GM18502 (cell line): ENCODE data around the gene MRGPRE.

Experiments
- ATAC-seq: cut with Tn5 transposase; IDR thresholded peaks from one replicate; pipeline ENCODE4 v1.9.1; 2021; ENCODE audit warnings: mild to moderate bottlenecking; ENCODE audit not compliant: unreplicated experiment, poor library complexity

Gene MRGPRE

DNA sequence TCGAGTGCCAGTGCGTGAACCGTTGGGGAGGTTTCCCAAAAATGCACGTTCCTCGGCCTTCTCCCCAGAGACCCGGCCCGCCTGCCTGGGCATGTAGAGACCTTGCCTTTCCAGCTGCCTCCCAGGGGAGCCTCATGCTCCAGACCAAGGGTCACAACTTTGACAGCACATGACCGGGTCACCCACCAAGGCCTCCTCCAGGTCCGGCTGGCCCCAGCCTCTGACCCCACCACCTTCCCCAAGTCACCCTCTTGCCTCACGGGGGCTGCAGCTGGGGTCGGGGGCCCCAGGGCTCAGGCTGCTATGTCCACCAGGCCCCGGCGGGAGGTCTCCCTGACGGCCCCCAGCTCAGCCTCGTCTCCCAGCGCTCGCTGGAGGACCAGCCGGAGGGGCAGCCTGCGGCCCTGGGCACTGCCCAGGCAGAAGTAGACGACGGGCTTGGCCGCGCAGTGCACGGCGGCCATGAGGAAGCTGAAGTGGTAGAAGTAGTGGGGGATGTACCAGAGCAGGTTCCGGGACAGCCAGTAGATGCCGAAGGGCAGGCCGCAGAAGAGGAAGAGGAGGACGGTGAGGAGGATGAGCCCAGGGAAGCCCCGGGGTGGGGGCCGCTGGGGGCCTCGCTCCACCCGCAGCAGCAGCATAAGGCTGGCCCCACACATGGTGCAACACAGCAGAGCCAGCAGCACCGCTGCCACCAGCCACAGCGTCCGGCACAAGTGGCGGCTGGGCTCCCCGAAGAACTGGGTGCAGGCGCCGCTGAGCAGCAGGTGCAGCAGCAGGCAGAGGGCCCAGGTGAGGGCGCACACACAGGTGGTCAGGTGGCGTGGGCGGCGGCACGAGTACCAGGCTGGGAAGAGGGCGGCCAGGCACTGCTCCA lies 4.4 kb downstream of the MRGPRE start:
- ATAC-seq: no peak

DNA sequence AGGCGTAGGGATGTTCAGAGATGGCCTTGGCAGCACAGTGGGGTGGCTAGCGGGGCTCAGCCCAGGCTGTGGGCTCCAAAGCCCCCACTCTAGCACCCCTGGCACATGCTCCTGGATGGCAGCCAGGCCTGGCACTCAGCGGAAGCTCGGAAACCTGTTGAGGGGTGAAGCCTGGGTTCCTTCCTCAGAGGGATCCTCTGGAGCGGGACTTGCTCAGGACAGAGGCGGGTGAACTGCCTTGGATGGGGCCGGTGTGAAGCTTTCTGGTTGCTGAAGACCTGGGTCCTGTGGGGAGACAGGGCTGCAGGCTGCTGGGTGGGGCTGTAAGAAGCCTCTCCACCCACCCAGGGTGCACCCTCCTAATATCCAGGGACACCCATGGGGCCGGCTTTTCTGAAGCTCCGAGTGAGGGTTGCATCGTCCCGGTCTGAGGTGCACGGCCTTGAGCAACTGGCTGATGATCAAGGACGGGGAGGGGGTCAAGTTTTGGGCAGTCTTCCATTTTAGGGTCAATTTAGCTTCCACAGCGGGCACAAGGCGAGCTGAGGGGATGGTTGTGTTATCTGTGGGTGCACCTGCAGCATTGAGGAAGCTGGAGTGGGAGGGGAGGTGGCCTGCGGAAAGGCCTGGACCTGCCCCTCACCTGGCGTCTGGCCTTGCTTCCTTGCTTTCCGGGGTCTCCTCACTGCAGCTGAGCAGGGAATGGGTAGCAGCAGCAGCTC lies 5.2 kb downstream of the MRGPRE start:
- ATAC-seq: no peak

DNA sequence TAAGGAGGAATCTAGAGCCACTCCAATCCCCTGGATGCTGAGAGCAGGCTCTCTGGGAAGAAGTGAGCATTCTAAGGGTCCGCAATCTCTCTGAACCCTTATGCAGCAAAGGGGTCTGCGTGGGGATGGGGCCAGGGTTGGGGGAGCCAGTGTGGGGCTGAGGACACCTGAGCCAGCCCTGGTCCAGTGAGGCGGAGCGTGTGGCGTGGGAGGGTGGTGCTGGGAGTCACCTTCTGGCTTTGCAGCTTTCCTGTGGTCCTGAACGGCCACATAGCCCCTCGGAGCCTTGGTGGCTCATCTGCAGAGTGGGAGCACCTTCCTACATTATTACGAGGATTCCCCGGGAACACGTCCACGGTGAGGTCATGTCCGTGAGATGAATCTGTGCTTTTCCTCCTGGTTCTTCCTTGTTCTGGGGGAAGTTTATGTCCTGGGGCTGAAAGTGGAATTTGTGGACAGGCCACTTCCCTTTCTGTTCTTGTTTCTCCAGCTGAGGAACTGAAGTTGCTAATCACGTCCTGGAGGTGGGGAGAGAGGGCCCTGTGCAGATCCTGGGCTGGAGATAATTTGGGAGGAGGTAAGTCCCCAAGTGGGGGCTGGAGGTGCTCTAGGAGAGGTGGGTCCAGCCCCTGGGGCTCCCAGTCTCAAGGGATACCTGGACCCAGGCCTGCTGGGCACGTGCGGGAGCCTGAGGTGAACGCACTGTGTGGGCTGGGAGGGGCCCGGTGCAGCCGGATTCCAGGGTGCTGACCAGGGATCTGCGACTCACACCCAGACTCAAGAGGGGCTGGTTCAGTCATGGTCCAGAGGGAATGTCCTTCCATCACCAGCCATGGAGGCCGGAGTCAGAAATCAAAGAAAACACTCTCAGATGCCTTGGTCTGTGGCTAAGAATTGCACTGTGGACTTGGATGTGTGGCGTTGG lies 6.1 kb downstream of the MRGPRE start:
- ATAC-seq: no peak

DNA sequence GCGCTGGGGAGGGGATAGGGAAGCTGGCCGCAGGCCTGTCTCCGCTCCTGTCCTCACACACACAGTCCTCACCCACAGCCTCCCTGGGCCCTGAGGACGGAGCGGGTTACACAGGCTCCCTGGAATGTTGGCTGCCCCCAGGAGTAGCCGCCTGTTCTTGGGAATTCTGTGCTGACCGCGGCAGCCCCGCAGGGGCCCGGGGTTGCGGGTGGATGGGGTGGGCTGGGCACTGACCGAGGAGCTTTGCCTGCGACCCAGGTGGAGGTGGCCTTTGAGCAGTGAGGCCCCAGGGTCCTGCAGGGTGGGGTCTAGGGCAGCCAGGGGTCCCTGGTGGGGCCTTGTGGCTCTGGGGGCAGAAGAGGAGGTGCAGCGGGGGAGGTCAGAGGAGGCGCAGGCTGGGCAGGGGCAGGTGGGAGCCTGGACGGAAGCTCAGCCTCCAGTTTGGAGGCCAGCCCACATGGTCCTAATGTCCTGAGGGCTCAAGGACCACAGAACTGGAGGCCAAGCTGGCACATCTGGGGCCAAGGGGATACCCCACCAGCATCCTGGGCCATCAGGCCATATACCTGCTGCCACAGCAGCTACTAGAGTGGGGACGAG lies 7.0 kb downstream of the MRGPRE start:
- ATAC-seq: no peak

DNA sequence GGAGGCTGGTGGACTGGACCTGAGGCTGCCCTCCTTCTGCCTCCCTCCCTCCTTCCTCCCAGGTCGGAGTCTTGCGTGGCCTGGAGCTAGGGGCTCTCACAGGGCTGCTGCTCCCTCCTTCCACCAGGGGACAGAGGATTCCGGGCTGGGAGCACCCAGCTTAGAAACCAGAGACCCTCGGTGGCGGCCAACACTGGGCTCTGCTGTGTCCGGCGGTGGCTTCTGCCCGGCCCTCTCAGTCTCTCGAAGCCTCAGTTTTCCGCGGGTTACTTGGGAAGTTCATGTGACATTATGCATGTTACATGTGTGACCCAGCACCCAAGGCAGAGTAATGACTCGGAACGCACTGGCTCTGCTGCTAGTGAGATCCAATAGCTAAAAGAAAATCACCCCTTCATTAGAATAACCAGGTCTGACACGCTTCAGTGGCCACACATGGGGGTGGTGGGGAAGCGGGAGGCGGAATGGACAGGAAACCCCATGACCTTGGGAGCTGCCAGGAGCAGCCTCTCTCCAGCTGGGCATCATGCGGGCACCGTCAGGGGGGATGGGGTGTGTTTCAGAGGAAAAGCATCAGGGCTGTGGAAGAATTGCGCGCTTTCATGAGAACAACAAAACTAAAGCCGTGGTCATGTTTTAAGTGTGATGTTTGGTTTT lies 7.7 kb downstream of the MRGPRE start:
- ATAC-seq: no peak

DNA sequence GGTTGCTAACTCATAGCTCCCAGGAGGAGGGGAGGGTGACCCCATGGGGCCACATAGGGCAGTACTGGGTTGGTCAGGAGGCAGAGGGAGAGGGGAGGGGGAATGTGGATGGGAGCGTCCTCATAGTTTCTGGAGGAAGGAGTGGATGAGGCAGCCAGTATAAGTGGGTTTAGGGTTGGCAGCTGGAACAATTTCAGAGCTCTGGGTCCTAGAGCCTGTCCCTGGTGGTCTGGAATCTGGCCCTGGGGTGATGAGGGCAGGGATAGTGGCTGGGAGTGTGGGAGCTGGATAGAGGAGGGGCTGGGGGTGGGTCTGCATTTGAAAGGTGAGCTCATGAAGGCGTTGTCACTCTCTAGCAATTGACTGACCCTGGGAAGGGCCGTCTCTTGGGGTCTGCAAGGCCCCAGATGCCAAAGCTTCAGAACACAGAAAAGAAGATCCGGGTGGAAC lies 8.3 kb downstream of the MRGPRE start:
- ATAC-seq: no peak

DNA sequence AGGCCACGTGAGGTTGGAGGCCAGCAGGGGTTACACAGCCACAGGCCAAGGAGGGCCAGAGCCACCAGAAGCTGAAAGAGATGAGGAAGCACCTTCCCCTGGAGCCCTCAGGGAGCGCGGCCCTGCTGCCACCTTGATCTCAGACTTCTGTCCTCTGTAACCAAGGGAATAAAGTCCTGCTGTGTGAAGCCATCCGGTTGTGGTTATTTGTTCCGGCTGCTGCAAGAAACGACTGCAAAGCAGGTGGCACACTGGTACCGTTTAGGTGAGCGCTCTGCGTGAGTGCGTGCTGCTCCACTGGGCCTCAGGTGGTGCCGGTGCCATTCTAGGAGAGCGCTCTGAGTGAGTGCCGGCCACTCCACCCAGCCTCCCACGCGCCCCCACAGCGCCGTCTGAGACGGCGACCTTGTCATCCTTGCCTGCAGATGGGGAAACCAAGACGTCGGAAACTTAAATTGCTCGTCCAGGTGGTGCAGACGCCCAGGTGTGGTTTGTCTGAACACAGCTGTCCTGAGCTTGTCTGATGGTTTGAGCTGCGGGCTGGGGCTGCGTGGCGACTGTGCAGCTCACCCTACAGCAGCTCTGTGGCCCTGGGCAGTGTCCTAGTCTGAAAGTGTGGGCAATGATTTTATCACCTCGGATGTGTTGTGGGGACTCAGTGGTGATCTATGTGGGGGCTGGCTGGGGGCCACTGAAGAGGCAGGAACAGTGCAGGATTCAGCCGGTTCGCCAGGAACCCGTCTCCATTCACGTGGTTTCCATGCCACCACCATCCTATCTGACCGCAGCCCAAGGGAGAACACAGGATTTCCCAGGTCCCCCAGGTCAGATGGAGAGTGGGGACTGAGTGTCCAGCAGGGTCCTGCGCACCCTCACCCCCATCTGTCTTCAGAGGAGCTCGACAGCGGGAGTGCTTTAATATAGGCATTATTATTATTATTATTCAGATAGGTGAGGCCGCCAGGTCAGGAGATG lies 9.0 kb downstream of the MRGPRE start:
- no peak for ATAC-seq

DNA sequence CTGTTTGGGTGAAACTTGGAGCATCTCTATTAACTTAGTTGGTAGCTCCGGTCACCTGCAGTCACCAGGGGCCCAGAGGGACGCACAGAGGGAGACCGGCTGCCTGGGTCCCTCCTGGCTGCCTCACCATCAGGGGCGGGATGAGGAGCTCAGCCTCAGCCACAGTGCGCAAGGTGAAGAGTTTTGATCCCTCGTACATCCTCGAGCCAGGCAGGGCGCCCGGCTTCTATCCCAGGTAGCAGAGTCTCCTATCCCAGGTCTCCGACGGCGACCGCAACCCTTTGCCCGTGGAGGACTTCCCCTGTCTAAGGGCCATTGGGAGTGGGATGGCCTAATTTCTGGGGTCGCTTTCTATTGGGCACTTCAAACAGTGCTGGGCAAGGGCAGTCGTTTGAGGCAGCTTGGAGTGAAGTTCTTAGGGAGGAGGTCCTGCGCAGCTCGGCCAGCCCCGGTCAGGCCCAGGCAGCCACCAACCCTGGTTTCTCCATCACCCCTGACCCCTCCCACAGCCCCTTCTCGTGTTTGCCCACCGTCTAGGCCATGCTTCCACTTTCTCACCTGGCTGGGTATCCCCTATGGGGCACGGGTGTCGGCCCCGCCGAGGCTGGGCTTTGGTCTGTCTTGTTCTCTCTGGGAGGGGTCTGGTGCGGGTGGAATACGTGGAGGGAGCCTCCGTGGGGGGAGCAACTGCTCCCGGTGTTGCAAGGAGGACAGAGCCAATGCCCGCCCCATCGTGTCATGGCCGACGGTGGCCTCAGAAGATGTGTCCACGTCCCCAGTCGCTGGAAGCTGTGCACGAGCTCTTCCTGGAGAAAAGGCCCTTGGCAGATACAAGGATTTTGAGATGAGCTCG lies 10.0 kb downstream of the MRGPRE start:
- ATAC-seq: no peak

- no peak for ATAC-seq
Measured at GRCh38 chr11:3221408-3222002, 10.7 kb downstream of the MRGPRE start.

DNA sequence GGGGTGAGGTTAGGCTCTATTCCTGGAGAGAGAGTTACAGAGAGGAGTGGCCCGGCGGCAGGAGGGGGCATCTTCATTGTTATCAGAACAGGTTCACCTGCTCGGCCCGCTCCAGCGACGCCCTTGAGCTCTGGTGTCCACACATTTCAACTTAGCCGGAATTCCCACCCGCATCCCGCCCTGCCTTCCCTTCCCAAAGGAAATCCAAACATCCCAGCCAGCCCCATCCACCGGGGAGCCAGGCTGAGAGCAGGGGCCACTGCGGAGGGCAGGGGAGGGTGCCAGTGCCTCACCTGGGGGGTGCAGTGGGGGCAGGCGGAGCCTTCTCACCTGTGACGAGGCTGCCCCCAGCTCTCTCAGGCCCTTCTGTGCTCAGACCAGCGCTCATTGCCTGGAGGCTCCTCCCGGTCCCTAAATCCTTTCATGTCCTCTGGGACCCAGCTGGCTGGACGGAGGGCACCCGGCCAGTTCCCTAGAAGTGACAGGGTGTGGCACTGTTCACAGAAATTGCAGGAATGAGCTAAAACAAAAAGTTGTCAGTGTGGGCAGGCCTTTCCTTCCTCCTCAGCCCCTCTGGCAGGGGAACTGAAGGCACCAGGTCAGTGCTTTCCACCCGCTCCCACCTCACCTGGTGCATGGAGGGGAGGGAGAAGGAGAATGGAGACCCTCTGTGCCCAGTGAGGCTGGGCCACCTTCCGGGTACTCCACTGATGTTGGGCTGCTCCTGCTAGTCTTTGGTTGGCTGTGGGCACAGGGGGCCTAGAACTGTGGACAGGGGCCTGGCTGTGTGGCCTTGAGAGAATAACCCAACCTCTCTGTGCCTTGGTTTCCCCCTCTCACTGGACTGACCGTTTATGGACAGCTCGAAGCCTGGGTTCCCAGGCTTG lies 11.5 kb downstream of the MRGPRE start:
- no peak for ATAC-seq

DNA sequence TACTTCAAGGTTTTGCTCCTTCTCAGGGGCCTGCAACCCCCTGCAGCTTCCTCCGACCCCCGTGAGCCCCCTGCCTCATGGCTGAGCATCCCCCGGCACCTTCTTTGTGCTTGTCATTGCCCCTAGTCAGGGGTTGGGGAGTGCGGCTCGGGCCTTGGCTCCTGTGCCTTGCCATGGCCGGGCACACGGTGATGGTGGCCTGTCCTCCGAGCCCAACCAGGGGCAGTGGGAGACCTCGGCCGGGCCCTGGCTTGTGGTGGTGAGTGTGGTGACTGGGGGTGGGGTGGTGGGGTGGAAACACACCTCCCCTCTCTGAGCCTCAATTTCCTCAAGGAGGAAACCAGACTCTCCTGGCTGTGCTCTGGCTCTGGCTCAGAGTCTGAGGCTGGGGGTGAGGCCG lies 12.1 kb downstream of the MRGPRE start:
- no peak for ATAC-seq

DNA sequence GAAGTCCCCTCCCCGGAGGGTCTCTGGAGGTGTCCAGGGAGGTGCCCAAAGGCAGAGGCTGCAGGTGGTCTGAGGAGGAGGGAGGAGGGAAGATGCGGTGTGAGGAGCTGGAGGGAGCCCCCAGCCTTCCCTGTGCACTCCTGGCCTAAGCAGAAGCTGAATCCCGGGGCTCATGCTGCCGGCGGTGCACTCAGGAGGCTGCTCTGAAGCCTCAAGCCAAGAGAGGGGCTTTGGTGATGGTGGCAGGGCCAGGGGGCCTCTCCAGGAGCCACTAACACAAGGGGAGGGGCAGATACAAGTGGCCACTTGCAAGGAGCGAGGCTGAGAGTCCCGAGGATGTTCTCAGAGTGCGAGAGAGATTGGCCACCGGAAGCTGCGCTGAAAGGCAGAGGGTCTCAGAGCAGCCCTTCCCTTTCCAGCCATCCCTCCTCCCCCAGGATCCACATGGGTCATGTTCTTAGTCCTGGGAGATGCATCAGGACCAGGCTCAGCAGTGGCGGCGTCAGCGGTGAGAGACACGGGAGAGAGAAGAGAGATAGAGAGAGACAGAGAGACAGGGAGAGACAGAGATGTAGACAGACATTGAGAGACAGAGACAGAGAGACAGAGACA lies 12.8 kb downstream of the MRGPRE start:
- ATAC-seq: no peak

DNA sequence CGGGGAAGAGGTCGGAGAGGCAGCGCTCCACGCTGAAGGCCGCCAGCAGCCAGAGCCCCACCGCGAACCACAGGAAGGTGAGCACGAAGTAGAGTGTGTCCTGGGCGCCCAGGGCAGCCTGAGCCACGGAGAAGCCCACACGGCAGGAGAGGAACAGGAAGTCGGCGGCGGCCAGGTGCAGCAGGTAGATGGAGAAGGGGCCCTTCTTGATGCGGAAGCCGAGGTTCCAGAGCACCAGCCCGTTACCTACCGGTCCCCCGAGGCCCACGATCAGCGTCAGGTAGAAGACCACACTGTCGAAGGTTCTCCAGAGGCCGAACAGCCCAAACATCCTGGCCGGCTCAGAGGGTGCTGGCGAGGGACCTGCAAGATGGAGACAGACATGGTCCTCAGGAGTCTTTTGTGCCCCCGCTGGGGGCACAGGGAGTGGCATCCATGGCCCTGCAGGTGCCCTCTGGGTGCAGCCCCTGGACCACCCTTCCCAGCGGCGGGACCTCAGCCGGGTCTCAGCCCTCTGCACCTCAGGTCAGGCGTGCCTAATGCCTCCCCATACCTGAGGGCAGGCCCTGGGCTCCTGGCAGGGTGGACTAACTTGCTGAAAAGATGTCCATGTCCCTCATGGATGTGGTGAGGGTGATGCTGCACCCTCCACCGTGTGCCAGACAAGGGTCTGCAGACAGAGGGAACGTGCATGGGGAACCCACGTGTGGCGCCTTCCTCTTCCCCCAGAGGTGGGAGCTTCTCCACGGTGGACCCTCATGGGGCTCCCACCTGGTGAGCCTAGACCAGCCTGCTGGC lies 13.5 kb downstream of the MRGPRE start, which contains the start of gene MRGPRG:
MRGPRG (minus strand) TSS at position 331 of the 798 bp plus-strand sequence; CDS start at position 331, 0 bp downstream.
- ATAC-seq: no peak

- ATAC-seq: no peak
Measured at GRCh38 chr11:3217818-3218482, 14.3 kb downstream of the MRGPRE start.
